ENCODE data around the gene C14orf180.

- TF ChIP-seq EZH2phosphoT487 (IDR thresholded peaks at IDR 0.05; ENCODE audit: insufficient read depth, low read depth), result no peak
- TF ChIP-seq EZH2 (IDR thresholded peaks at IDR 0.05; ENCODE audit: insufficient read depth, poor library complexity, severe bottlenecking), result no peak
Observed at GRCh38 chr14:104546591-104547309, 32.8 kb upstream of the C14orf180 start.
